Mesenteric fat pad (tissue), 1 donor: ENCODE measurements around the gene RSAD1. TPM values are rescaled to one million over a fixed set of nuclear protein-coding genes. Genes with fewer than 3 reads are reported as not detected.

Source experiments
- DNase-seq: peaks from one replicate; pipeline ENCODE4 v3.0.0-alpha.2; 2020; ENCODE audit warnings: low spot score
- total RNA-seq: library from RNA; stranded (reverse); fragmentation: NEBNext Ultra II Directional; extraction: Animal tissue kit (Norgen Biotek cat#: 25700); gene quantifications from one replicate; pipeline ENCODE4 v1.2.1, GENCODE V29; 2021
- donor health status: DM: yes; HTN: yes; CAD: no.

Gene RSAD1
- total RNA-seq, 1 donor from 2014 or later: 35.1 TPM

DNA sequence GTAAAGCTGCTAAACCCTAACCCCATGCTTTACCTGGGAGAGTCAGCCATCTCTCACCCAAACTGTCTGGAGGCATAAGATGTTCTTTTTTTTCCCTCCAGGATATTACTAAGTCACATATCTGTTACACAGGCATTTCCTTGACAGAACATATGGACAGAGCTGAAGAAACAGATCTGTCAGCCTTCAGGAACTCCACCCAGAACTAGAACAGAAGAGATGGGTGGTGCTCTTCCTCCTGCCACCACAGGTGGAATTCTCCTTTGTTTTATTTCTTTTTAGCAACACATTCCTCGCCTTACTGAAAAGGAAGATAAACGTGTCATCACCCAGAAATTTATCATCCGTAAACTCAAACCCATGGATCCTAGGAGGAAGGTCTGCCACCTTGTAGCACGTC, 38.4 kb downstream of the RSAD1 start:
- DNase-seq: no peak

- no peak for DNase-seq
Measured at GRCh38 chr17:50517504-50518383, 39.1 kb downstream of the RSAD1 start.

- DNase-seq: no peak
Measured at GRCh38 chr17:50518384-50519023, 39.8 kb downstream of the RSAD1 start.

GRCh38 chr17:50519141-50519834, 40.6 kb downstream of the RSAD1 start:
- no peak for DNase-seq

GRCh38 chr17:50520483-50520882, 41.8 kb downstream of the RSAD1 start:
- no peak for DNase-seq

- no peak for DNase-seq
Measured at GRCh38 chr17:50521514-50521913, 42.9 kb downstream of the RSAD1 start.

DNA sequence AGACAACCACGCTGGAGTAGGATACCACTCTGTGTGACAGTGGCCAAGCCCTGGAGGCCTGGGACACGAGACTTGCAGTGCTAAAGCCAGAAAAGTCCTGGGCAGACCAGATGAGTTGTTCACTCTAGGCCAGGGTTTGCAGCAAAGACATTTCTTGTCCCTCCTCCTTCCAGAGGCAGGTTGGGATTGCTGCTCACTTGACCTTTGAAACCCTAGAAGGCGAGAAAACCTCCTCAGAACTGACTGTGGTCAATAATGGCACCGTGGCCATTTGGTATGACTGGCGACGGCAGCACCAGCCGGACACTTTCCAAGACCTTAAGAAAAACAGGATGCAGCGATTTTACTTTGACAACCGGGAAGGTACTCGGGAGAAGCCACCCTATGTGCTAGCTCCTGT, 44.1 kb downstream of the RSAD1 start:
- DNase-seq: no peak

DNA sequence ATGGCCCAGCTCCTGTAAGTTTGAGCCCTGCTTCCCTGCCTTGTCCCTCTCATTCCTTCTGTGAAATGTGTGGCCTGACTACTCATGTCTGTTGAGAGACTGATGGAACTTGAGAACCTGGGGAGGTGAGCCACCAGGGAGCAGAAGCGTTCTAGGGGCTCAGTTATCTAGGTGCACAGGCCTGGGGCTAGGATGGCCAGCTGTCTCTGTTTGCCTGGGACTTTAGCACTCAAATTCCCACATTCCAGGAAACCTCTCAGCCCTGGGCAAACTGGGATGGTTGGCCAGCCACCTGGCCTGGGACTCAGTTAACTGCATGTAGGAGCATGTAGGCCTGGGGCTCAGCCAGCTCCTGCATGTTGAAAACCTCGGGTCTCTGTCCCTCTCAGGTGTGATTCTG, 44.5 kb downstream of the RSAD1 start:
- DNase-seq: no peak

GRCh38 chr17:50524838-50525237, 46.2 kb downstream of the RSAD1 start:
- DNase-seq: no peak

DNA sequence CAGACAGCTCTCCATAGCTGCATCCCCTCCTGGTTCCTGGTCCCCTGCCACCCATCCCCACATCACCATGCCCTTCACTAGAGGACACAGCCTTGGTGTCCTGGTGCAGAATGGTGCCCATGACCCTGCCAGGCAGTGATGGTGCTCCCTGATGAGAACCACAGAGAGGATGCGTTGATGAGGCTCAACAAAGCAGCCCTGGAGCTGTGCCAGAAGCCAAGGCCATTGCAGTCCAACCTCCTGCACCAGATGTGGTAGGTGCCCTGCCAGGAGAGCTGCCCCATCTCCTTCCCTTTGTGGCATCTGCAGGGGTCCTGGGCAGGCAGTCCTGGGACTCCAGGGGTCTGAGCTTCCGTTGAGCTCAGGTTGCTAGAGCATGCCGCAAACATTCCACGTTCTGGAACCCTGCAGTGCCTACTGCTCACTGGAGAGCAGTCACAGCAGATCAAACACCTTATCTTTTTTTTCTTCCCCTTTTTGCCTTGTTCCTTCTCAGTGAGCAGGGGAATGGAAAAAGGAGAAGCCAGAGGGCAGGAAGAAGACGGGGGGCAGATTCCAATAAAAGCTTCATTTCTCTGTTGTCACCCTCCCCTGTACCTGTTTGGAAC, 48.6 kb downstream of the RSAD1 start:
- DNase-seq: no peak

- DNase-seq: no peak
Measured at GRCh38 chr17:50527949-50528474, 49.4 kb downstream of the RSAD1 start.

DNA sequence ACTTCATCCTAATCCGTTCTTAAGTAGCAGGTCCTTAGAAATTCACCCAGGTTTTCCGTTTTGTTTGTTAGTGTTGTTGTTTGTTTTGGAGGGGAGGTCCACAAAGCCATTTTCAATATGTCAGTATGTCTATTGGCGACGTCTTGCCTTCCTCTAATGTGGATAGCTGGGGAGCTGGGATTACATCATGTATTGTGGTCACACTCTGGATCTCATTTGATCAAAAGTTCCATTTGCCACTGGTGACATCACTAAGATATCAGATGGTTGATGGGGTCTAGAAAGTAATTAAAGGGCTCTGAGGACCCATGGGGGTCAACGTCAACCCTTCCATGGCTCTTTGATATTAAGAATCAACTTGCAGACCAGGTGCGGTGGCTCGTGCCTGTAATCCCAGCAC, 51.2 kb downstream of the RSAD1 start:
- no peak for DNase-seq

DNA sequence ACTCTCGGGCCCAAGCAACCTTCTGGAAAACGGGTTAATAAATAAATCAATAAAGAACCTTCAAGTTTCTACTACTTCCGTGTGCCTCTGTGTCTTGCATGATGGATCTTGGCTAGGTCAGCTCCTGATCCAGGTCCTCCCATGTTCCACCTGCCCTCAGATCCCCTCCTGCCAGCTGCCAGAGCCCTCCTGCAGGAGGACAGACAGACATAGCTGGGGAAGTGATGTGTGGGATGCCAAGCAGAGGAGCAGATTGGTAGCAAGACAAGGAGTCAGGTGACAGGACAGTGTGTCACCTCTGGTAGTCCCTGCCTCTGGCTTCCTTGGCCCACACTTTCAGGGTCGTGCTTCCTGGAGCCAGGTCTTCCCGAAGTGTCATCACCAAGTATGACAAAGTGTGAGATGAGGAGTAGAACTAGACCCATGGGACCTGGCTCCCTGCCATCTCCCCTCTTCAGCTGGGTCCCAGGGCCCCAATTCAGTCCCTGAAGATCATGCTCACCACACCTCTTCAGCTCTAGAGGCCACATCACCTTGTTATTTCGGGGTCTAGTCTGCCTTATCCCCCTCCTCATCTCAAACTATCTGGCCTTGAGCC, 52.9 kb downstream of the RSAD1 start:
- no peak for DNase-seq

DNA sequence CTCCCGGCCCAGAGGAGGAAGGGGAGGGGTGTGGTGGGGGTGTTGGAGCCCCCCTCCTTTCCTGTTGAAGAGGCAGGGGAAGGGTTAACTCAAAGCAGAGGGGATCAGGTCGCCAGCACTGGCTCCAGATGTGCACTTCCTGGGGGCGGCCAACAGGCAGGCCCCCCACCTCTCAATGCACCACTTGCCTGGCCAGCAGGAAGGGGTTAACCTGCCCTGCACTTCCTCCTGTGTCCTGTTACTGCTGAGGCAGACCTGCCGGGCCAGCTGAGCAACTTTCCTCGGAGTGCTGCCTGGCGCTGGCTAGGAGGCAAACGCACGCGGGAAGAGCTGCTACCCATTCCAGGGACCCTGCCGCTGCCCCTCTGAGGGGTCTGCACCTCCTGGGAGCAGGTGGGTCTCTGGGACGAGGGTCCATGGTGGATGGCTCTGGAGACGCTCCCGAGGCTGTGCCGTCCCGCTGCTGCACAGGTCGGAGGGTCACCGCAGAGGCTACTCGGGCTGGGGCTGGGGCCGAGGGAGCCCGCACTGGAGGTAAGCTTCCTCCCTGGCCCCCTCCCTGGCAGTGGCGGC, 53.9 kb downstream of the RSAD1 start, which contains the start of gene EPN3:
EPN3 (plus strand) TSS at position 284 of the 573 bp plus-strand sequence. CDS start 3,822 bp downstream, outside the sequence.
- no peak for DNase-seq

DNA sequence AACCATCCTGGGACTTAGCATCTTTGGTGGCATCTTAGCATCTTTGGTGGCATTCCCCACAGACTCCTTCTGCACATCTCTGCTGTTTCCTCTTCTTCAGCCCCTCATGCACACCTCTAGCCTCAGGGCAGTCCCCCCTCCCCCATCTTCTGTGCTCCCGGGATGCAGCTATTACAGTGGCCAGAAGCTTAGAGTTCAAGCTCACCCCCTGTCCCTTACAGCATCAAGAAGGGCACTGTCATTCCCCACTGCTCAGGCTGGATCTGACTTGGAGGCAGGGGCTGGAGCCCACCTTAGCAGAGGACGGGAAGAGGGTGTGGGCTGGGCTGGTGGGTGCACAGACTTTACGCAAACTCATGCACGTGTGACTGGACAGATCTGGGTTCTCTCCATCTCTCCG, 54.5 kb downstream of the RSAD1 start:
- DNase-seq: no peak

- DNase-seq: no peak
Measured at GRCh38 chr17:50533720-50534148, 55.1 kb downstream of the RSAD1 start.

- DNase-seq: no peak
Measured at GRCh38 chr17:50534222-50534978, 55.7 kb downstream of the RSAD1 start.

DNA sequence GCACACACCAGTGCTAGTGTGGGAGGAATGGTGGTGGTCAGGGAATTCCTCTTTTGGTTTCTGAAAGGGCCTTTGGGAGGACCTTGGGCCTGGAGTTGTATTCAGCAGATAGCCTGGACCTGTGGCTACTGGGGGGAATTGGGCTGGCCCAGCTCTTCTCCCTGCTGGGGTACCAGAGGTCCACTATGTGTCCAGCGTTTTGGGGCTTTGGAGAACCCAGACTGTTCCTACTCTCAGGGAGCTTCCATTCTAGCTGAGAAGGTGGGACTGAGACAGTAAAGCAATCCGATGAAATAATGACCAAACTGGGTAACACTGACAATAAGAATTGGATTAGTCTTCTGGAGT, 56.3 kb downstream of the RSAD1 start:
- DNase-seq: no peak

GRCh38 chr17:50535407-50535806, 56.7 kb downstream of the RSAD1 start:
- no peak for DNase-seq
